ENCODE data around the gene MTHFS.
"Not testable (repeated sequence)": the region's sequence is repeated elsewhere in the genome, so short reads cannot be mapped to it uniquely, and the experiment has no call there.

Gene MTHFS

GRCh38 chr15:79915776-79916501, 19.1 kb upstream of the MTHFS start:
- not testable (repeated sequence) for DNase-seq

- DNase-seq, result no peak
These were observed 17.9 kb upstream of the MTHFS start for GRCh38 chr15:79914728-79915127.

GRCh38 chr15:79909556-79910335, 12.9 kb upstream of the MTHFS start:
- not testable (repeated sequence) for DNase-seq

GRCh38 chr15:79904271-79904670, 7.5 kb upstream of the MTHFS start:
- no peak for DNase-seq

GRCh38 chr15:79903626-79904025, 6.8 kb upstream of the MTHFS start:
- DNase-seq, result no peak

- no peak for DNase-seq
These were observed 6.3 kb upstream of the MTHFS start for GRCh38 chr15:79903144-79903543.

GRCh38 chr15:79901958-79902357, 5.1 kb upstream of the MTHFS start:
- DNase-seq, result no peak

- not testable (repeated sequence) for DNase-seq
These were observed 4.1 kb upstream of the MTHFS start for GRCh38 chr15:79900818-79901378.

GRCh38 chr15:79900087-79900486, 3.3 kb upstream of the MTHFS start:
- DNase-seq, result no peak

GRCh38 chr15:79898786-79899185, 2.0 kb upstream of the MTHFS start:
- not testable (repeated sequence) for DNase-seq

GRCh38 chr15:79898369-79898768, 1.6 kb upstream of the MTHFS start:
- no peak for DNase-seq

- DNase-seq, result no peak
These were observed 893 bp upstream of the MTHFS start for GRCh38 chr15:79897701-79898113.

GRCh38 chr15:79897380-79897678, 515 bp upstream of the MTHFS start:
- DNase-seq, result no peak

GRCh38 chr15:79896131-79896633, 632 bp downstream of the MTHFS start:
- no peak for DNase-seq

GRCh38 chr15:79887054-79887930, 9.5 kb downstream of the MTHFS start:
- no peak for DNase-seq

GRCh38 chr15:79886124-79886523, 10.7 kb downstream of the MTHFS start:
- no peak for DNase-seq

GRCh38 chr15:79884204-79884596, 12.6 kb downstream of the MTHFS start:
- DNase-seq, result no peak

- DNase-seq, result no peak
These were observed 13.1 kb downstream of the MTHFS start for GRCh38 chr15:79883579-79884203.

- no peak for DNase-seq
These were observed 15.1 kb downstream of the MTHFS start for GRCh38 chr15:79881668-79882067.

- no peak for DNase-seq
These were observed 15.6 kb downstream of the MTHFS start for GRCh38 chr15:79881254-79881653.

GRCh38 chr15:79878078-79878705, 18.6 kb downstream of the MTHFS start:
- no peak for DNase-seq

GRCh38 chr15:79875213-79875612, 21.6 kb downstream of the MTHFS start:
- DNase-seq, result no peak
